ENCODE measurements around the gene NTSR2. TPM values are rescaled to one million over a fixed set of nuclear protein-coding genes. Genes with fewer than 3 reads are reported as not detected.

Gene NTSR2
- total and polyA plus RNA-seq, 2 experiments from 2014 or later = not detected

DNA sequence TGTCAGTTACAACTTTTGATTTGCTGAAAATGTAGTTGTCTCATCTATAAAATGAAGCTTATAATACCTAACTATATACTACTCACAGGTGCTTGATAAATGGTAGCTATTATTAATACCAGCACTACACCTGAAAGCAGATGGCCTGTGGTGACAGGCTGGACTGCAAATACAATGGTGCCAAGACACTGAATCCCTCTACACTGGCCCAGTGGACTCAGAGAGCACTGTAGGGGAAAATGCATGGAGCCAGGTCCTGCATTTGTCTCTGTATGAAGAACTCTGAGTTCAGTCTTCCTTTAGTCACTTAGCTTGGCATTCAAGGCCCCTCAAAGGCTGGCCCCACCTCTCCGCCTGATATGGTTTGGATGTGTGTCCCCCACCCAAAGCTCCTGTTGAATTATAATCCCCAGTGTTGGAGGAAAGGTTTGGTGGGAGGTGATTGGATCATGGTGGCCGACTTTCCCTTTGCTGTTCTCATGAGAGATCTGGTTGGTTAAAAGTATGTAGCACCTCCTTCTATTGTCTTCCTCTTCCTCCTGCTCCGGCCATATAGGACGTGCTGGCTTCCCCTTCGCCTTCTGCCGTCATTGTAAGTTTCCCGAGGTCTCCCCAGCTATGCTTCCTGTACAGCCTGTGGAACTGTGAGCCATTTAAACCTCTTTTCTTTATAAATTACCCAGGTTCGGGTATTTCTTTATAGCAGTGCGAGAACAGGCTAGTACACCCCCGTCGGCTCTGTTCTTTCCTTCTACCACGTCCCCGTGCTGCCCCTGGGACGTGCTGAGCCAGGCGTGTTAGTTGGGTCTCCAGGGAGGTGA is 11.1 kb upstream of the NTSR2 start:
- no peaks in the 10 kb centered on the region for H3K4me1 ChIP-seq (ENCODE audit: low read depth)
- no peaks in the 10 kb centered on the region for H3K36me3 ChIP-seq
- no peak for DNase-seq (ENCODE audit: low read depth in 1 of 2, low spot score in 1 of 2)
- H3K27ac ChIP-seq = no peak overlapping the region
- no peaks in the 10 kb centered on the region for H3K9me3 ChIP-seq (ENCODE audit: low read depth)
- H3K27me3 ChIP-seq = no peaks in the 10 kb centered on the region
- TF ChIP-seq, protein P1, sequence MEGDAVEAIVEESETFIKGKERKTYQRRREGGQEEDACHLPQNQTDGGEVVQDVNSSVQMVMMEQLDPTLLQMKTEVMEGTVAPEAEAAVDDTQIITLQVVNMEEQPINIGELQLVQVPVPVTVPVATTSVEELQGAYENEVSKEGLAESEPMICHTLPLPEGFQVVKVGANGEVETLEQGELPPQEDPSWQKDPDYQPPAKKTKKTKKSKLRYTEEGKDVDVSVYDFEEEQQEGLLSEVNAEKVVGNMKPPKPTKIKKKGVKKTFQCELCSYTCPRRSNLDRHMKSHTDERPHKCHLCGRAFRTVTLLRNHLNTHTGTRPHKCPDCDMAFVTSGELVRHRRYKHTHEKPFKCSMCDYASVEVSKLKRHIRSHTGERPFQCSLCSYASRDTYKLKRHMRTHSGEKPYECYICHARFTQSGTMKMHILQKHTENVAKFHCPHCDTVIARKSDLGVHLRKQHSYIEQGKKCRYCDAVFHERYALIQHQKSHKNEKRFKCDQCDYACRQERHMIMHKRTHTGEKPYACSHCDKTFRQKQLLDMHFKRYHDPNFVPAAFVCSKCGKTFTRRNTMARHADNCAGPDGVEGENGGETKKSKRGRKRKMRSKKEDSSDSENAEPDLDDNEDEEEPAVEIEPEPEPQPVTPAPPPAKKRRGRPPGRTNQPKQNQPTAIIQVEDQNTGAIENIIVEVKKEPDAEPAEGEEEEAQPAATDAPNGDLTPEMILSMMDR (IDR thresholded peaks at IDR 0.05; ENCODE audit: low read depth, low read length) = no peak
- no peak overlapping the region for H3K4me3 ChIP-seq

DNA sequence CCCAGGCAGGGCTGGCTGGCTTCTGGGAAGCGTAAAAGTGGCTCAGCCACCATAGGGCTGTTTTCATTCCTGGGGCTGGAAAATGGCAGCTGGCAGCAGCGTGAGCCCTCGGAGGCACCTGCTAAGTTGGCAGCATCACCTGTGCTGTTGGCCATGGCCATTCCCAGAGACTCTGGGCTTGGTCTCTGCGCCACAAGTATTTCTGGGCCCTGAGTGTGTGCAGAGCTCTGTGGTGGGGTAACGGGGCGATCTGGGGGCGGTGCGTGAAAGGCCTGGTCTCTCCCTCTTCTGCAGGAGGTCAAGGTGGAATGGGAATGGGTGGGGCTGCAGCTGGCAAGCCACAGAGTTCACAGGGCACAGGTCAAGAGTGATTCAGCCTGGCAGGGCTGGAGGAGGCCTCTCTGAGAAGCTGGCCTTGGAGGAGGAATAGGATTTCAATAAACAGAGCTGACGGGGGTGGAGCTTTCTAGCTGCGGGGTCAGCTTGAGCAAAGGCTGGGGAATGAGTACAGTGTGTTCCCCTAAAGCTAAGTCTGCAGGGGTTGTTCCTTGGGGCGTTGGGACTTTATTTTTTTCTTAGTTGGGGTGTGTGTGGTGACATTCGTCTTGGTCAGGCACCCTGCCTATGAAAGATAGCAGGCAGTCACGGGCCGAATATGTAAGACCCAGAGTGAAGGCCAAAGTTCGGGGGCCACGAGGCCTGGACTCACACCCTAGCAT is 10.3 kb upstream of the NTSR2 start:
- DNase-seq (ENCODE audit: low read depth in 1 of 2, low spot score in 1 of 2) = peak in 1 of 2 donors; percentile 44
- H3K9me3 ChIP-seq (ENCODE audit: low read depth) = no peaks in the 10 kb centered on the region
- TF ChIP-seq, protein P1 (IDR thresholded peaks at IDR 0.05; ENCODE audit: low read depth, low read length) = no peak
- H3K4me1 ChIP-seq (ENCODE audit: low read depth) = no peaks in the 10 kb centered on the region
- H3K27ac ChIP-seq = no peak overlapping the region
- no peaks in the 10 kb centered on the region for H3K36me3 ChIP-seq
- no peak overlapping the region for H3K4me3 ChIP-seq
- no peaks in the 10 kb centered on the region for H3K27me3 ChIP-seq

DNA sequence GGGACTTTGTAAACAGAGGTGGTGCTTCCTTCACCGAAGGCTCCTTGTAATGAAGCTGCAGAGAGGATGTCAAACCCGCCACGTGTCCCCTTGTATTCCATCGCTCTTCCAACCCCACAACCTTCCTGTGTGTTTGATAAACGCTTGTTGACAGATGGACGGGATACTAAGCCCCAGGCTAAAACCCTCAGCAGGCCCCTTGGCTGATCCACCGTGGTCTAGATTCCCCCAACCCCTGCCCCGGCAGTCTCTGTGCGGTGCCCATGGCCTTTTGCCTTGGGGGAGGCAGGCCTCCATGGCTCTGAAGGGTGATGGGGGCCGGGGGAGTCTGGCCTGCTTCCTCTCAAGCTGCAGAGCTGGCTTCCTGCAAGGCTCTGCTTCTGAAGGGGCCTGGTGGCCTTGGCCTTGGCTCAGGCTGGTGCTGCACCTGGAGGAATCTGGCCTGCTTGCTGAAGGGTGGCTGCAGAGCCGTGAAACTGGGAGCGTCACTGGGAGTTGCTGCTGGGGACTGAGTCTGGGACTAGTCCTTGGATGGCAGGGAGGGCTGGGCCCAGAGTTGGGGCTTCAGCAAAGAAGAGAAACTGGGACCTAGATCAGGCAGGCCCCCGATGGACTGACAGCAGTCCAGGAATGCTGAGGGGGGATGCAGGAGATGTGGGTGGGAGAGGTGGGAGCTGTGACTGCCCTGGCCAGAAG is 9.6 kb upstream of the NTSR2 start:
- TF ChIP-seq, protein P1 (IDR thresholded peaks at IDR 0.05; ENCODE audit: low read depth, low read length) = no peak
- H3K4me1 ChIP-seq (ENCODE audit: low read depth) = no peaks in the 10 kb centered on the region
- no peaks in the 10 kb centered on the region for H3K27me3 ChIP-seq
- no peak for DNase-seq (ENCODE audit: low read depth in 1 of 2, low spot score in 1 of 2)
- no peaks in the 10 kb centered on the region for H3K9me3 ChIP-seq (ENCODE audit: low read depth)
- H3K36me3 ChIP-seq = no peaks in the 10 kb centered on the region
- no peak overlapping the region for H3K27ac ChIP-seq
- H3K4me3 ChIP-seq = no peak overlapping the region

DNA sequence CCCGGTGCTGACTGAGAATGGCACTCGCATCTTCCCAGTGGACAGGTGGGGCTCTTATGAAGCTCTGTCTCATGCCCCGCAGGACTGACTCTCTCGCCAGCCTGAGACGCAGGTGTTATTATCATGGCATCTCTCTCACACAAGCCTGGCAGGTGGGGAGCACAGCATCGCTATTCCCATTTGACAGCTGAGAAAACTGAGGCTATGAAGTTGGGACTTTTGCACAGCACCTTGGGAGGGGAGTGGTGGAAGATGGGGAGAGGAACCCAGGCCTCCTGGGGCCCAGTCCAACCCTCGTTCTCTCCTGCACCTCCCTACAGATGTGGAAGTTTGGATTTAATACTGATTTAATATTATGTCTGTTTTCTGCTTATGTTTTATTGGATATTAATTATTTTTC is 9.0 kb upstream of the NTSR2 start:
- TF ChIP-seq, protein P1 (IDR thresholded peaks at IDR 0.05; ENCODE audit: low read depth, low read length) = no peak
- Histone ChIP-seq H3K4me3 (no peak overlapping the region), H3K9me3 (ENCODE audit: low read depth) (no peaks in the 10 kb centered on the region), H3K4me1 (ENCODE audit: low read depth) (no peaks in the 10 kb centered on the region), H3K27ac (no peak overlapping the region), H3K27me3 (no peaks in the 10 kb centered on the region), H3K36me3 (no peaks in the 10 kb centered on the region)
- DNase-seq (ENCODE audit: low read depth in 1 of 2, low spot score in 1 of 2) = no peak

DNA sequence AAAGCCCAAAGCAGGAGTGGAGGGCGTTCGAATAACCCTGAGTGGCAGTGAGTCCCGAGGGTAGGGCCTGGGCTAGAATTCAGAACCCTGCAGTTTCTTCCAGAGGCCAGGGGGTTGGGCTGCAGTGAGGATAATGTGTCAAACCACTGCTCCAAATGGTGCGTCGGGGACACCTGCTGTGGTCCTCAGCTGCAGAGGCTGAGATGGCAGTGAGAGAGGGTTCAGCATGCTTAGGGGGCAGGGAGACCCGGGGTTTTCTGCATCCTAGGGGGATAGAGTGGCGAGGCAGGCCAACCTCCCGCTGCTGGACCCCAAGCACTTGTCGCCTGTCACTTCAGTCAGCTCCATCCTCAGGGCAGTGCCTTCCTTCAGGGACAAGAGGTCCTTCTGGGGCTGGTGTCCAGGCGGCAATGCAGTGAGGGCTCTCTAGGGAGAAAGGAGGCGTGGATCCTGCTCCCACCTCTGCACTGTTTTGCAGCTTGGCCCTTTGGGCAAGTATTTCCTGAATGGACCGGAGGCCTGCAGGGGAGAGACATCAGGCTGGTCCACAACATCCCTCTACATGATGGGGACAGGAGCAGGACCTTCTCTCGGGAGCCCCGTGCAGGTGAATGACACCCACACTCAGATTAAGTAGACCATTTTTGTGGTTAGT is 8.4 kb upstream of the NTSR2 start:
- TF ChIP-seq, protein P1 (IDR thresholded peaks at IDR 0.05; ENCODE audit: low read depth, low read length) = no peak
- Histone ChIP-seq H3K9me3 (ENCODE audit: low read depth) (no peaks in the 10 kb centered on the region), H3K4me3 (no peak overlapping the region), H3K4me1 (ENCODE audit: low read depth) (no peaks in the 10 kb centered on the region), H3K36me3 (no peaks in the 10 kb centered on the region), H3K27ac (no peak overlapping the region), H3K27me3 (no peaks in the 10 kb centered on the region)
- DNase-seq (ENCODE audit: low read depth in 1 of 2, low spot score in 1 of 2) = no peak
